GM12891 (cell line): ENCODE results near the gene SARDH.

ENCODE experiments used
- PAX5 ChIP-seq: IDR thresholded peaks from 2 replicates; pipeline ENCODE4 v1.6.1; 2011; ENCODE audit warnings: low read length, moderate library complexity, mild to moderate bottlenecking; ENCODE audit not compliant: insufficient read depth, severe bottlenecking
- POLR2A ChIP-seq: IDR thresholded peaks from 2 replicates; pipeline ENCODE4 v1.6.1; 2011; ENCODE audit warnings: low read depth, low read length, control low read depth
- POLR2AphosphoS5 ChIP-seq: IDR thresholded peaks from 2 replicates; pipeline ENCODE4 v1.6.1; 2011; ENCODE audit warnings: low read depth, low read length, control low read depth
- SPI1 ChIP-seq: IDR thresholded peaks from 2 replicates; pipeline ENCODE4 v1.6.1; 2011; ENCODE audit warnings: low read depth, low read length, control low read depth
- TAF1 ChIP-seq: IDR thresholded peaks from 2 replicates; pipeline ENCODE4 v1.6.1; 2011; ENCODE audit warnings: low read depth, low read length, control low read depth

GRCh38 chr9:133637451-133638055 is 100.6 kb downstream of the SARDH start:
- no peak for TF ChIP-seq PAX5
- no peak for TF ChIP-seq POLR2AphosphoS5
- no peak for TF ChIP-seq POLR2A
- no peak for TF ChIP-seq TAF1
- TF ChIP-seq SPI1 = no peak
